K562 (cell line): Measurements from ENCODE around the gene NLRP6. TPM values are rescaled to one million over a fixed set of nuclear protein-coding genes. Genes with fewer than 3 reads are reported as not detected.

Source experiments
- ATF1 ChIP-seq, 2 experiments: fragments of 450-650 bp in 1 of 2; IDR thresholded peaks; 2 replicates each; pipeline ENCODE4 v1.6.1; 2016; ENCODE audit warnings: missing compliant biosample characterization in 1 of 2, missing genetic modification characterization in 1 of 2
- CTBP1 ChIP-seq: fragments of 450-650 bp; IDR thresholded peaks from 2 replicates; pipeline ENCODE4 v1.6.1; 2016; ENCODE audit warnings: borderline replicate concordance
- FOXA1 ChIP-seq: fragments of 450-650 bp; IDR thresholded peaks from 2 replicates; pipeline ENCODE4 v1.6.1; 2016; ENCODE audit warnings: mild to moderate bottlenecking, borderline replicate concordance
- MECOM ChIP-seq: fragments of 250-450 bp; sonication (Bioruptor Pico); IDR thresholded peaks from 2 replicates; pipeline ENCODE4 v1.8.0; 2022; ENCODE audit warnings: inconsistent platforms
- PHF8 ChIP-seq: fragments of 200-600 bp; sonication (generic); IDR thresholded peaks from 2 replicates; pipeline ENCODE4 v1.6.1; 2012; ENCODE audit warnings: mixed run types, mild to moderate bottlenecking, inconsistent platforms, low read length, moderate library complexity, borderline replicate concordance
- POLR2AphosphoS5 ChIP-seq: IDR thresholded peaks from 2 replicates; pipeline ENCODE4 v1.6.1; 2011; ENCODE audit warnings: mild to moderate bottlenecking, low read depth, low read length, moderate library complexity; ENCODE audit not compliant: control insufficient read depth, insufficient read depth
- POLR2H ChIP-seq: IDR thresholded peaks from 2 replicates; pipeline ENCODE4 v1.6.1; 2016; ENCODE audit warnings: missing genetic modification characterization, low read depth, mild to moderate bottlenecking, control low read depth, missing compliant biosample characterization, moderate library complexity
- POLR3G ChIP-seq: IDR thresholded peaks from 2 replicates; pipeline ENCODE4 v1.6.1; 2011; ENCODE audit not compliant: insufficient read length, insufficient replicate concordance; ENCODE audit errors: extremely low read depth
- POU5F1 ChIP-seq: fragments of 150-350 bp; IDR thresholded peaks from 2 replicates; pipeline ENCODE4 v1.6.1; 2014; ENCODE audit warnings: borderline replicate concordance, low read length, low read depth, mild to moderate bottlenecking; ENCODE audit not compliant: partially characterized antibody
- PTBP1 ChIP-seq: fragments of 200-400 bp; formaldehyde crosslinking; IDR thresholded peaks from 2 replicates; pipeline ENCODE4 v1.6.1; 2017; ENCODE audit warnings: low read depth, low read length
- RUNX1 ChIP-seq: sonication (generic); IDR thresholded peaks from 2 replicates; pipeline ENCODE4 v1.6.1; 2016; ENCODE audit warnings: antibody characterized with exemption, low read depth
- TAF1 ChIP-seq: IDR thresholded peaks from 2 replicates; pipeline ENCODE4 v1.6.1; 2011; ENCODE audit warnings: mild to moderate bottlenecking, low read length, moderate library complexity; ENCODE audit not compliant: insufficient read depth, control insufficient read depth, severe bottlenecking; ENCODE audit errors: extremely low read depth
- TAL1 ChIP-seq: fragments of 450-650 bp; IDR thresholded peaks from 2 replicates; pipeline ENCODE4 v1.6.1; 2016; ENCODE audit warnings: mild to moderate bottlenecking
- ZNF644 ChIP-seq: fragments of 200-800 bp; sonication (Bioruptor generic); IDR thresholded peaks from 2 replicates; pipeline ENCODE4 v1.6.1; 2016; ENCODE audit warnings: low read depth, missing genetic modification characterization, missing compliant biosample characterization
- ZNF696 ChIP-seq: fragments of 250-450 bp; sonication (Bioruptor Pico); conservative IDR thresholded peaks from 2 replicates; pipeline ENCODE4 v1.4.0; 2020; ENCODE audit warnings: mild to moderate bottlenecking, moderate library complexity
- ZSCAN32 ChIP-seq: fragments of 450-650 bp; formaldehyde crosslinking; IDR thresholded peaks from 2 replicates; pipeline ENCODE4 v1.4.0; 2020; ENCODE audit warnings: mild to moderate bottlenecking, moderate library complexity
- polyA plus RNA-seq, 8 experiments: library from polyadenylated mRNA; depleted of rRNA in 4 of 8; stranded (reverse) in 5 of 8; unstranded in 3 of 8; fragments of >200 nt; fragmentation: Nextera tagmentation in 2 of 8; fragmentation: Illumina TruSeq in 1 of 8; extraction: Ambion mirVana in 2 of 8; extraction: Trizol in 1 of 8; gene quantifications; 2 replicates each; pipeline versions ENCODE4 v1.2.1 to v1.2.3, GENCODE V29; 2011 to 2014; ENCODE audit warnings: inconsistent platforms in 1 of 8, missing spikeins in 1 of 8
- total RNA-seq, 7 experiments: library from RNA; depleted of rRNA in 6 of 7; stranded (reverse); fragments of >200 nt in 6 of 7; fragmentation: Illumina TruSeq in 2 of 7; extraction: Trizol in 2 of 7; gene quantifications; 2 replicates each; pipeline versions ENCODE4 v1.2.1 to v1.2.3, GENCODE V29; 2011 to 2021; ENCODE audit warnings: low replicate concordance in 1 of 7
- TF ChIP-seq, protein P1 (sequence below): fragments of 250-450 bp; sonication (Bioruptor Pico); IDR thresholded peaks from 2 replicates; pipeline ENCODE4 v1.5.0; 2021; ENCODE audit warnings: mild to moderate bottlenecking, moderate library complexity
- TF ChIP-seq, protein P2 (sequence below): fragments of 250-450 bp; sonication (Bioruptor Pico); IDR thresholded peaks from 2 replicates; pipeline ENCODE4 v1.8.0; 2021; ENCODE audit warnings: mild to moderate bottlenecking, moderate library complexity

The NLRP6 gene
- total and polyA plus RNA-seq, 9 of the 15 experiments (the other 6 are each of a cell fraction or from before 2014, with no cell fraction given): 0.03 to 0.18 (median 0.15) TPM; not detected in 5

DNA sequence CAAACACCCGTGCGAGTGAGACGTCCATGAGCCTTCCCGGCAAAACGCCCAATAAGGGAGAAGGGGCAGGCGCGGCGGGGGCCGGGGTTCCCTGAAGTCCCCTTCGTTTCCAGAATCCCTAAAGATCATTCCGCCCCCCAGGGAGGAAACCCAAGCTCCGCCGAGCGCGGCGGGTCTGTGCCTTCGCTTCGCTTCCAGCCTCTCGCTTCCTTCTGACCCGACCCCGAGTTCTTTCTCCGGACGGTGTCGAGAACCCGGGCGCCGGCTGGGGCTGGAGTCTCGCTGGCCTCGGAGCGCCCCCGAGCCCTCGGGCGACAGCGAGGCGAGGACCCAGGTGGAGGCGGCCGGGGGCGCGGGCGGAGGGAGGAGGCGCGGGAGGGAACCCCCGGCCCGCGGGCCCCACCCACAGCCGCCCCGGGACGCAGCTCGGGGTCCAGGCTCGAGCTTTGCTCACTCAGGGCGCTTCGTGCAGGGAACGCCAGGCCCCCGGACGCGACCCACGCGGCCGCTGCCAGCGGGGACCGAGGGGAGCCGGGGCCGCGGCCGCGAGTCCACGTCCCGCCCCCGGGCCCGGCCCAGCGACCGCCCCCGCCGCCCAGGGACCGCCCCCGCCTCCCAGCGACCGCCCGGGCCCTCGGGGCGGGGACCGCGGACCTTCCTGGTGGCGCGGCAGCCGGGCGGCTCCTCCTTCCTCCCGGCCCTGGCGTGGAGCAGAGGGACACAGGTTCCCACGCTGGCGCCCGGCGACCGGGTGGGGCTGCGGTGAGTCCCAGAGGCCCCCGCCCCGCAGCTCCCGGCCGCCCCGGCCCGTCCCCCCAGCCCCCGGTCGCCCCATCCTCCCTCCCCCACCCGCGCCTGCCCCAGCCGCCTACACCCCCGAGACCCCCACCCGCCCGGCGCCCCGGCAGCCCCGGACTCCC lies 10.5 kb downstream of the NLRP6 start, which contains the start of gene PGGHG (continued):
- TF ChIP-seq TAF1 (peak; percentile 57), CTBP1 (0 out of 2 replicates have a peak, but pooled peaks have one; percentile 3), FOXA1 (no peak), PTBP1 (no peak), ATF1 (CRISPR knock-in tag; IDR thresholded peaks at IDR 0.05) (no peak), ATF1 (tag; IDR thresholded peaks at IDR 0.05) (no peak), POLR2AphosphoS5 (0 out of 2 replicates have a peak, but pooled peaks have one; percentile 59), POU5F1 (no peak), POLR3G (no peak), RUNX1 (no peak), ZSCAN32 (CRISPR knock-in tag) (no peak), ZNF696 (CRISPR knock-in tag) (no peak), POLR2H (tag) (peak; percentile 63), MECOM (CRISPR knock-in tag) (no peak), PHF8 (peak; percentile 56; the same call in 1 of the 2 replicates), ZNF644 (tag) (no peak), TAL1 (no peak)
- TF ChIP-seq, protein P1, sequence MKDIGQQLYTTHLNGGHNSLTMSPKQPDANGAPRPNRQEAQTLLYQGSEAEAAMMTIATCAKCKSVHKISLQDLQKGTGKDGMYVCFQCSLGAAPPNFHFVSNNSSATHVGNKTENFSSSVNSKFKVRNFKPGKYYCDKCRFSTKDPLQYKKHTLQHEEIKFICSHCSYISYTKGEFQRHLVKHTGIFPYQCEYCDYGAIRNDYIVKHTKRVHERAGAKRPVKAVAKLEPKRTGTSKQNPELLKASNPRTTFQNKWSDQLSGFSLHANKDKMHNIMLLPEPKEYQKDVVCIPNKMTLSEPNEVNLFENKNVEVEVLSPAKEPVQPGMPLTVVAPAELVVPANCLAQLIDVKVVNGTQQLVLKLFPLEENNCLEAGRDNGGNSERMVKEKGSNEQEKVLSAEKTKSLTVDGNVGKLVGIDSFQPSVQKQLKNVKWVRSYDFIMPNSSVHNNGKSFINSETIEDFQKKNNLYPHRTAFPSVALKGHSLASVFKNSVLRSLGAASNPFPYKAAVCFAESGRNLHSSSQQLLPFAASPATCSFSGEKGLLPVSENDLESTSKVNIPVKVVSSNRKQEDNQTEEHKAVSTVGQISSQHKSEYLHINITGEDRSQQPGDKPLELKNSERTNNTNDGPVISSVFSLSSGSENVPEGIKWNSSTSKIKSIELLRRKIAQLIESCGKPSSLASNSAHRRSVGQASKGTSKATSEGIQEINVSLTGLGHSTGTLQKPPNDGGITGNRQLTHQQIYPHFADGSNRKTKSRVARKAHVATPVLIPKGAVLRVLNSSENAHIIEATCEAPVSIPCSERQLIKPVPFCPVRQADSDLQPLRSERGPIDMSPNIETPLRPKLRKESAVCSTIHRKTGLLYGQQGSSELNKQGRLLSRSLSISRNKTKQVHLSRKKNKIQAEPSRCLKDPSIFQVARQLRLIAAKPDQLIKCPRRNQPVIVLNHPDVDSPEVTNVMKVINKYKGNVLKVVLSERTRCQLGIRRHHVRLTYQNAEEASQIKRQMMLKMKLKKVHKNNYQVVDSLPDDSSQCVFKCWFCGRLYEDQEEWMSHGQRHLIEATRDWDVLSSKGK (CRISPR knock-in tag): no peak
- TF ChIP-seq, protein P2, sequence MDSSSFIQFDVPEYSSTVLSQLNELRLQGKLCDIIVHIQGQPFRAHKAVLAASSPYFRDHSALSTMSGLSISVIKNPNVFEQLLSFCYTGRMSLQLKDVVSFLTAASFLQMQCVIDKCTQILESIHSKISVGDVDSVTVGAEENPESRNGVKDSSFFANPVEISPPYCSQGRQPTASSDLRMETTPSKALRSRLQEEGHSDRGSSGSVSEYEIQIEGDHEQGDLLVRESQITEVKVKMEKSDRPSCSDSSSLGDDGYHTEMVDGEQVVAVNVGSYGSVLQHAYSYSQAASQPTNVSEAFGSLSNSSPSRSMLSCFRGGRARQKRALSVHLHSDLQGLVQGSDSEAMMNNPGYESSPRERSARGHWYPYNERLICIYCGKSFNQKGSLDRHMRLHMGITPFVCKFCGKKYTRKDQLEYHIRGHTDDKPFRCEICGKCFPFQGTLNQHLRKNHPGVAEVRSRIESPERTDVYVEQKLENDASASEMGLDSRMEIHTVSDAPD (CRISPR knock-in tag): no peak
